HG03439 (cell line): Measurements from ENCODE around the gene KRT76.
"Not testable (repeated sequence)": the region's sequence is repeated elsewhere in the genome, so short reads cannot be mapped to it uniquely, and the experiment has no call there.

ENCODE experiments used
- ATAC-seq: cut with Tn5 transposase; IDR thresholded peaks from one replicate; pipeline ENCODE4 v1.9.1; 2021; ENCODE audit warnings: mild to moderate bottlenecking, moderate library complexity; ENCODE audit not compliant: unreplicated experiment

The KRT76 gene

DNA sequence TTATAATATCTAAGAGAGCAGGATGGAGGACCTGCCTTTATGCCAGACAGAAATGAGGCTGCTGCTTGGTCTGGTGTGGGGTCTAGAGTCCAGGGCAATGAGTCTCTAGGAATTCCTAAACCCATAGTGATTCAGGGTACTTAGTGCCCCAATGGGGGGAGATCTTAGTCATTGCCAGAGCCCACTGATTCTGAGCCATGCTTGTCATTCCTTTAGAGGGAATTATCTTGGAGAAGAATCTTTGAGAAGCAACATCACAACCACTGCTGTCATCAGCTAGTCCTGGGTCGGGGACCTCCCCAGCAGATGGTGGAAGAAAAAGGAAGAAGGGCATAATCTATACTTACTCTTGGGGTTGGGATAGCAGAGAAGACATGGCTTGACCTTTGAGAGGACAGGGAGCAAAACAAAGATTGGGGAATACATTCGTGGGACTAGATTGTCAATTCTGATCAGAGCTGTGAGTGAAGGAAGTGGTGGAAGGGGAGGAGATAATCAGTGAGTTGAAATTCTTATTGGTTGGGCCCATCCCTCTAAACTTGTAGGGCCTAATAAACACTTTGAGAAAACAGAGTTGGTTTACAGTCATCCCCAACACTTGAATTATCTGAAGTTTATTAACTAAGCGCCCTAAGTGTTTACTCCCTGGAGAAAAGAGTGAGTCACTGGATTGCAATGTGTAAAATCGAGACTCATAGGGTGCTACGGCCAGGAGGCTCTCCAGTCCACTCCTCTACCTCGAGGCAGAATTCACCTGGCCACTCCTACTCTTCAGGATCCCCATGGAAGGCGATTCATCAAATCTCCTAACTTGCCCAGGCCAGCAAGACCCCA lies 21.7 kb upstream of the KRT76 start:
- ATAC-seq: no peak

DNA sequence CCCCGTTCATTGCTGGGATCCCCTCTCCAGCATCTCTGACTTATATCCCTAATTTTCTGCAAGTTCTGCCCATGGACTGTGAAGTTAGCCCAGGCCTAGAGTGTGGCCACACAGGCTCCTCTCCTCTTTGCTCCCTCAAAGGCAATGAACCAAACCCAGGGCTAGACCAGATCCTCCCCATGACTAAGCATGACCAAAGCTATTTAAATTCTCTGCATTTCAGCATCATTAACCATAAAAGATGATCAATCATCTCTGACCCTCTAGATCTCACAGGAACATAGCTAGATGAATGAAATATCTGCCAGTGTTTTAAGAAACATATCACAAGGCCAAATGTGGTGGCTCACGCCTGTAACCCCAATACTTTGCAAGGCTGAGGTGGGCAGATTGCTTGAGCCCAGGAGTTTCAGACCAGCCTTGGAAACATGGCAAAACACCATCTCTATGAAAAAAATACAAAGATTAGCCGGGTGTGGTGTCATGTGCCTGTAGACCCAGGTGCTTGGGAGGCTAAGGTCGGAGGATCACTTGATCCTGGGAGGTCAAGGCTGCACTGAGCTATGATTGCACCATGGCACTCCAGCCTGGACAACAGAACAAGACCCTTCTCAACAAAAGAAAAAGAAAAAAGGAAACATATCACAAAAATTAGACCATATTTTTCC lies 21.0 kb upstream of the KRT76 start:
- no peak for ATAC-seq

- ATAC-seq: no peak
Observed at GRCh38 chr12:52797529-52797894, 20.4 kb upstream of the KRT76 start.

GRCh38 chr12:52796839-52797528 lies 19.8 kb upstream of the KRT76 start:
- no peak for ATAC-seq

- no peak for ATAC-seq
Observed at GRCh38 chr12:52796429-52796794, 19.3 kb upstream of the KRT76 start.

DNA sequence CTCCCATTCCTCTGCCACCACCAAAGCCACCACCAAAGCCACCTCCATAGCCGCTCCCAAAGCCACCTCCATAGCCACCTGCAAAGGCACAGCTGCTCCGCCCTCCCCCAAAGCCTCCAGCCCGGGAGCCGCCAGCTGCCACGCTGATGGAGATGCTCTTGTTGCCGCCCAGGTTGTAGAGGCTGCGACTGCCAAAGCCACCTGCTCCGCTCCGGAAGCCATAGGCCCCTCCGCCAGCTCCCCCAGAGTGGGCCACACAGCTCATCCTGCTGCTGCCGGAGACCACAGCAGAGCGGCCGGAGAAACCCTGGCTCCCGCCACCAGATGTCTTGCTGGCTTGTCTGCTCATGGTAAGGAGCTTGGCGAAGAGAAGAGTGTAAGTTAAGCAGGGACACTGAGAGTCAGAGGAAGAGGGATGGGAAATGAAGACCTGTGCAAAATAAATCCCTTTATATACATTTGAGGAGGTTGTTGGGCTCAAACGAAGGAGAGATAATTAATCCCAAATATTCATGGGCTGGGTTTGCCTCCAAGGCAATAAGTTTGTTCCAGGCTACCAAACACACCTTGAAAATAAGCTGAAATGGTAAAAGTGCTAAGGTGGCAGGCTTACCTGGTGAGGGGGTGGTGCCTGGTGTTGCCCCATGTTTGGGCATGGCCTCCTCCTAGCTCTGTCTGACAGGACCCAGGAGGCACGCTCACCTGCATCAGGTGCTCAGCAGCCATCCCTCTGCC lies 18.7 kb upstream of the KRT76 start, which contains the start of gene KRT3:
TSS of gene KRT3 (minus strand) at position 424 of the 735 bp plus-strand sequence. CDS start at position 349, 75 bp downstream.
- no peak for ATAC-seq

GRCh38 chr12:52795332-52795674 lies 18.2 kb upstream of the KRT76 start:
- ATAC-seq: not testable (repeated sequence)

DNA sequence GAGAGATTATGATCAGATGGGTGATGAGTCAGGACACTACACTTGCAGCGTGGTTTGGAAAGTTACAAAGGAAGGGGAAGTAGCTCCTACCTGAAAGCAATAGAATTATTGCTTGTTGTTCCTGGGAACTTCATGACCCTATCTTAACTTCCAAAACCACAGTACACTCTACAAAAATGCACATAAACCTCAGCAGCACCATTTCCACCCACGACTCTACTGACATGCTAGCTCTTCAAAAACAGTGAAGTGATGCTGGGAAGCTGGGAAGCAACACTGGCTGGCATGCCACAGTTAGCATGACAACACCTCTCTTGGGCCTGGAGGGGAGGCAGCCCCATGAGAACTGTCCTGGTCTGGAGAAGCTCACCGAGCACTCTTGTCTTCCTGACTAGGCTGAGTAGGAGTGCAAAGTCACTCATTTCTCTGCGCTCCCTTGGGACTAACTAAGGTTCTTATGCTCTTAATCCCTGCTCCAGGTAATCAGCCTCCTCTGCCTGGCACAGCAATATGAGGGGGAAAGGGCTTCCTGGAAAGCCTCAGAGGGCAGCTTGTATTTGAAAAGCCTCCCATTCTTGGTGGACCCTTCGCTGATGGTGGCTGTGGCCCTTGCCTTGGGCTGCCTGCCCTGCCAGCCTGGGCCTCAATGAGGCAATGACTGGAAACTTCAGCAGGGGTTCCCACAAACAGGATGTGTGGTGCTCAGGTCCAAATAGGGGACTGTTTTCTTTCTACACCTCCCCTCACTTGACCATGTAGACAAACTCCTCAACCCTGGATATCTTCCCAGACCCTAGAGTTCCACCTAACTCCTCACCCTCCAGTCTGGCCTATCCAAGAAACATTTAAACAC lies 17.6 kb upstream of the KRT76 start:
- no peak for ATAC-seq

DNA sequence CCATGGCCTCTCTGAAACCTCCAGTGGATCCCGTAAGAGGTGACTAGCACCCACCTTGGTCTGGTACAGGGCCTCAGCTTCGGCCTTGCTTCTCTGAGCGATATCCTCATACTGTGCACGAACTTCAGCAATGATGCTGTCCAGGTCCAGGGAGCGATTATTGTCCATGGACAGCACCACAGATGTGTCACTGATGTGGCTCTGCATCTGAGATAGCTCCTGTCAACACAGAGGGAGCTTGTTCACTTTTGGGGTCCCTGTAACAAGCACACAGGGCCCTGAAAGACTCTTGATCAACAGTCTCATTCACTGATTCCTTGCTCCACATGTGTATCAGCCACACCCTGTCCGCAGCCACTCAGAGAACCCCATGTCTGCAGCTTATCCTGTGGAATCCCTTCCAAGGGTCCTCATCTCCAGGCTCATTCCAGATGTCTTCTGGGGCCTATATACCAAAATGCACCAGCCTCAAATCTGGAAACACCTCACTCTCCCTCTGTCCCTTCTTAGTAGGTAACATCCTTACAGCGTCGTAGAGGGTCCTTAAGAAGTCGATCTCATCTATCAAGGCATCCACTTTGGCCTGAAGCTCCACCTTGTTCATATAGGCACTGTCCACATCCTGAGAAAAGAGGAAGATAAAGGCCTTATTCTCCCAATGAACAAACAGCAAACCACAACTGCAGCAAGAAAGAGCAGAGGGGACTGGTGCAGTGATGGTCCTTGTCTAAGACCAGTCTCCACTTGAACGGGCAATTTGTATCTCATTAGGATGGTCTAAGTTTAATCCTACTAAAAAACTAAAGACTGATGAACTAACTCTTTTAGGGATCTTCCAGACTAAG lies 15.3 kb upstream of the KRT76 start:
- no peak for ATAC-seq

- no peak for ATAC-seq
Observed at GRCh38 chr12:52791271-52792184, 14.4 kb upstream of the KRT76 start.

- no peak for ATAC-seq
Observed at GRCh38 chr12:52790427-52791270, 13.5 kb upstream of the KRT76 start.

DNA sequence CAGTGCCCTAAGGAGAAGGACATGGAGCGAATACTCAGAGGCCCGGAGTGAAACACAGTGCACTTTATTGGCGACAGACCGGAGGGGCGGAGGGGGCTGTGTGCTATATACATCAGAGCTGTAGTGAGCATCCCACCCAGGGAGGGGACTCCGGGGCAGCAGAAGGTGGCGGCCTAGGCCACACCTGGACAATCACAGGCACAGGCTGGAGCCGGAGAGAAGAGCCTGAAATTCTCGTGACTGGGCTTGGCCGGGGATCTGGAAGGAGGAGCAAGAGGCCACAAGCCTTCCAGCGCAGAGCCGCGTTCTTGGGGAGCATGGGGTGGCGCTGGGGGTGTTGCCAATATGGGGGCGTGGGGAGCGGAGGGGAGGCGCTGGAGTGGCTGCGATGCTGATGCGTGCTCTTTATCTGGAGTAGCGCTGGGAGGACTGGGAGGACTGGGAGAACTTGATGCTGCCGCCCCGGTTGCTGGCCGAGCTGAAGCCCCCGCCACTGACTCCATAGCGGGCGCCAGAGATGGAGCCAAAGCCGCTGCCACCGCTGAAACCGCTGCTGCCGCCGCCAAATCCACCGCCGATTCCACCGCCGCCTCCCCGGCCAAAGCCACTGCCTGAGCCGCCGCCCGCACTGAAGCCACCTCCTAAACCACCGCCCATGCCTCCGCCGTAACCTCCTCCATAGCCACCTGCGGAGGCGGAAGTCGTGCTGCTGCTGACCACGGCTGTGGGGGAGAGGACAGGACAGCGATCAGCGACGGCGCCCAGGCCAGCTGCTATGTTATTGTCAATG lies 12.7 kb upstream of the KRT76 start:
- no peak for ATAC-seq

- no peak for ATAC-seq
Observed at GRCh38 chr12:52788876-52789636, 11.9 kb upstream of the KRT76 start.

DNA sequence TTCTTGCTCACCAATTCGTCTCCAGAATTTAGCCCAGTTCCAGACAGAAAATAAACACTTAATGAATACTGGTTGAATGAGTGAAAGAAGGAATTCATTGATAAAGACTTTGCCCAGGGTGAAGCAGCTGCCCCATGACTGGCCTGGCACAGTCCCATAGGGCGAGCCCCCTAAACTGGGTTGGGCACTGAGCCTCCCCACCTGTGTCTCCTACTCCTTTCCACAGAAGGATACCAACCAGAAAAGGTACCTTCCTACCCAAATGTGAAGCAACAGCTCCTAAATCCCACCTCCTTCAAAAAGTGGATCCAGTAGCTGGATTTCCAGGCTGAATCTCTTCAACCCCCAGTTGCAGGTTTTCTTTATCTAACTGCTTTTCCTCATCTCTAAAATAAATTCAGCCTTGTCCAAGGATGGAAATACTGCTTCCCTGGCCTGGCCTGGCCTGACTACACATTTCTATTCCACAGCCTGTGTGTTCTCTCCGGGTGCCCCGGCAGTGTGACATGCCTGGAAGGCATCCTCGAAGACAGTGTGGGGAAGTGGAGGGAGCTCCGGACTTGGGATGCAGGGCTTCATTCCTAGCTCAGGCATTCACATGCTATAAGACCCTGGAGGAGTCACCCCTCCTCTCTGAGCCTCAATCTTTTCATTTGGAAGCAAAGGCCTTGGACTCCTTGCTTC lies 11.2 kb upstream of the KRT76 start:
- ATAC-seq: no peak
